Measurements from ENCODE around the gene PIP4P1. TPM values are rescaled to one million over a fixed set of nuclear protein-coding genes. Genes with fewer than 3 reads are reported as not detected.

The PIP4P1 gene
- total and polyA plus RNA-seq, 2 of the 13 experiments (the other 11 are each of a cell fraction or from before 2014, with no cell fraction given): 33.4 to 47.0 TPM

- TF ChIP-seq EED (CRISPR knock-in tag; IDR thresholded peaks at IDR 0.05) (no peak; the same call in 1 of the 2 replicates), ZNF83 (CRISPR knock-in tag; IDR thresholded peaks at IDR 0.05; ENCODE audit: borderline replicate concordance) (no peak; the same call in 1 of the 2 replicates), ZNF557 (CRISPR knock-in tag; IDR thresholded peaks at IDR 0.05) (0 out of 2 replicates have a peak, but pooled peaks have one; percentile 74), MAF1 (CRISPR knock-in tag; IDR thresholded peaks at IDR 0.05; ENCODE audit: borderline replicate concordance) (peak; percentile 59; the same call in 1 of the 2 replicates), PRDM10 (CRISPR knock-in tag; IDR thresholded peaks at IDR 0.05; ENCODE audit: low read depth) (peak; percentile 67; the same call in 1 of the 2 replicates), CERS6 (CRISPR knock-in tag; IDR thresholded peaks at IDR 0.05) (no peak), ZBTB26 (CRISPR knock-in tag; IDR thresholded peaks at IDR 0.05; ENCODE audit: borderline replicate concordance) (no peak; the same call in 1 of the 2 replicates), ZNF800 (CRISPR knock-in tag; IDR thresholded peaks at IDR 0.05) (peak; percentile 77; the same call in 1 of the 2 replicates), ZNF101 (CRISPR knock-in tag; IDR thresholded peaks at IDR 0.05; ENCODE audit: borderline replicate concordance, low read depth) (no peak), HCFC1 (IDR thresholded peaks at IDR 0.05; ENCODE audit: low read depth, low read length) (no peak), ADNP (CRISPR knock-in tag; IDR thresholded peaks at IDR 0.05) (no peak), UBTF (CRISPR knock-in tag; IDR thresholded peaks at IDR 0.05) (peak; percentile 98), HNF1B (CRISPR knock-in tag; IDR thresholded peaks at IDR 0.05) (0 out of 2 replicates have a peak, but pooled peaks have one; percentile 9), SUZ12 (IDR thresholded peaks at IDR 0.05; ENCODE audit: low read depth, low read length) (no peak)
These were observed 8.1 kb upstream of the PIP4P1 start, which contains the start of gene PNP (continued) for GRCh38 chr14:20469242-20469889.
